NCI-H748 treated with DMSO at 0.1 percent for 48 hours (cell line): ENCODE results near the gene ZNF778.
"Not testable (repeated sequence)": the region's sequence is repeated elsewhere in the genome, so short reads cannot be mapped to it uniquely, and the experiment has no call there.

Experiments used
- DNase-seq: peaks from one replicate; lab custom pipeline; 2025; lab: John Stamatoyannopoulos, UW

Gene ZNF778

DNA sequence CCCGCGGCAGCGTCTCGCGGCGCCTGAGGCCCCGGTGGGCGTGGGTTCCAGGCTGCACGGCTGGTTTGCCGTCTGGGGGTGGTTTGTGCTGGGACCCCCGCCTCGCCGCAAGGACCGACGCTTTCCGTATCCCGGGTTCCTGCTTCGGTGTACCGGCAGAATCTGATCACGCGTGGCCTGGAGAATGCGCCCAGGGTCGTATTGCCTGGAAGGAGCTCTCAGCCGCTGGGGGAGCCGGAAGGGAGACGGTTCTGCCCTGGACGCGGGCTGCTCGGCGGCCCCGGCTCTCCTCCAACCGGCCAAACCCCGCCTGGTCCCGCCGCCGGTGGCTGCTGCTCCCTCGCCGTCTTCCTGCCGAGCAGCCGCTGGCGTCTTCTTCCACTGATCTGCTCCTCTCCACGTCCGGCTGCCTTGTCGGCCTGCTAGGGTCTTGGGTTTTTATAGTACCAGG, 39.8 kb downstream of the ZNF778 start:
- DNase-seq = no peak

DNA sequence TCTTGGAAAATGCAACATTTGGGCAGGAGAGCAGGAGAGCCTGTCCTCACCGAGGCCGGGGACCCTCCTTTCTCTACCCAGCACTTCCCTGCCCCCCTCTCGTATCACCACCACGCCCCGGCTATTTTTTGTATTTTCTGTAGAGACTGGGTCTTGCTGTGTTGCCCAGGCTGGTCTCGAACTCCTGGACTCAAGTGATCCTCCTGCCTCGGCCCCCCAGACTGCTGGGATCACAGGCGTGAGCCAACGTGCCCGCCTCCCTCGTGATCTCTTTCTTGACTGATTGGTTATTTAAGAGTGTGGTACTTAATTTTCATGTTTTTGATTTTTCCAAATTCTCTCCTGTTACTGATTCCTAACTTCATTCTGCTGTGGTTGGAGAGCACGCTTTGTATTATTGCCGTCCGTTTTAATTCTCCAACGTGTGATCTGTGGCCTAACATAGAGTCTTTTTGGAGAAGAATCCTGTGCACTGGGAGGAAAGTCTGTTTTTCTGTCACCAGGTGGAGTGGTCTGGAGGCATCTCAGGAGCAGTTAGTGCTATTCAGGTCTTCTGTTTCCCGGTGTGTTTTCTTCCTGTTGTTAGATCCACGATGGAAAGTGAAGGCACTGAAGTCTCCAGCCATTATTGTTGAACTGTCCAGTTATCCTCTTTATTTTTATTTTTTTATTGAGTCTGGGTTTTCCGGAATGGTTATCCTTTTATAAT, 40.4 kb downstream of the ZNF778 start:
- no peak for DNase-seq

DNA sequence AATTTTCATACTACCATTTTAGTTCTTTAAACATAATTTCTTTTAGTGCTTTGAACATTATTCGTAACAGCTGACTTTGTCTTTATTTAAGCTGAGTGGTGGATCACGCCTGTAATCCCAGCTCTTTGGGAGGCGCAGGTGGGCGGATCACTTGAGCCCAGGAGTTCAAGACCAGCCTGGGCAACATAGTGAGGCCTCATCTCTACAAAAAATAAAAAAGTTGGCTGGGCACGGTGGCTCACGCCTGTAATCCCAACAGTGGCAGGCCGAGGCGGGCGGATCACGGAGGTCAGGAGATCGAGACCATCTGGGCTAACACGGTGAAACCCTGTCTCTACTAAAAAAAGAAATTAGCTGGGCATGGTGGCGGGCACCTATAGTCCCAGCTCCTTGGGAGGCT, 42.4 kb downstream of the ZNF778 start:
- not testable (repeated sequence) for DNase-seq

DNA sequence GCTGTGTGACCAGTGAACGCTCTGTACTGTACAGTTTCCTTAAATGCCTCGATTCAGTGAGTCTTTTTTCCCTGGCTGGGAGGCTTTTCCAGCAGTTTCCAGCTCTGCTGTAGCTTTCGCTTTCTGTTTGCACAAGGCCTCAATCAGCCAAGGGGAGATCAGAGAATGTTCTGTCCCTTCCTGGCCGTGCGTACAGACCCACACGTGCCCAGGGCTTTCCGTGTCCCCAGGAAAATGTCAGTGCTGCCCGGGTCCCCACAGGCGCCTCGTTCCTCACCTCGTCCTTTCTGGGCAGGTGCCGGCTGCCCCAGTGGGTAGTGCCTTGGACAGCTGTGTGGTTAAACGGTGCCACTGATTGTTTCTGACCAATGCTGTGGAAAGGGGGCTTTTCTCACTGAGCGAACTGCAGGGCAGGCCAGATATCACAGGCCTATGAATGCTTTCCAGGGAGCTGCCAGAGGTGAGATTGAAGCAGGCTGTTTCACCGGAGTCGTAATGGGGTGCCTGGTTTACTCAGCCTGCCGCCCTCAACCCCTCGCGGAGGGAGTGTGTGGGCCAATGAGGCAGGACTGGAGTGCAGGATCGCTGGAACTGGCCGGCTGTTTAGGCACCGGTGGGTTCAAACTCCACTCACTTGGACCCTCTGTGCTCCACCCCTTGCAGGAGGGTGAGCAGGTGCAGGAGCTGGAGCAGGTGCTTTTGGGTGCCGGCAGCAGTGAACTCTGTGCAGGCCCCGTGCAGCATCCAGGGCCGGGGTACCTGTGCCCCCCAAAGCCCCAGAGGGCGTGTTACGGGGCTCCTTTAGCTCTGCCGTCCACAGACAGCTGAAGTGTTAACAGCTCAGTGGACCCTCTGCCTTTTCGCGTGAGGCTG, 44.4 kb downstream of the ZNF778 start:
- no peak for DNase-seq

DNA sequence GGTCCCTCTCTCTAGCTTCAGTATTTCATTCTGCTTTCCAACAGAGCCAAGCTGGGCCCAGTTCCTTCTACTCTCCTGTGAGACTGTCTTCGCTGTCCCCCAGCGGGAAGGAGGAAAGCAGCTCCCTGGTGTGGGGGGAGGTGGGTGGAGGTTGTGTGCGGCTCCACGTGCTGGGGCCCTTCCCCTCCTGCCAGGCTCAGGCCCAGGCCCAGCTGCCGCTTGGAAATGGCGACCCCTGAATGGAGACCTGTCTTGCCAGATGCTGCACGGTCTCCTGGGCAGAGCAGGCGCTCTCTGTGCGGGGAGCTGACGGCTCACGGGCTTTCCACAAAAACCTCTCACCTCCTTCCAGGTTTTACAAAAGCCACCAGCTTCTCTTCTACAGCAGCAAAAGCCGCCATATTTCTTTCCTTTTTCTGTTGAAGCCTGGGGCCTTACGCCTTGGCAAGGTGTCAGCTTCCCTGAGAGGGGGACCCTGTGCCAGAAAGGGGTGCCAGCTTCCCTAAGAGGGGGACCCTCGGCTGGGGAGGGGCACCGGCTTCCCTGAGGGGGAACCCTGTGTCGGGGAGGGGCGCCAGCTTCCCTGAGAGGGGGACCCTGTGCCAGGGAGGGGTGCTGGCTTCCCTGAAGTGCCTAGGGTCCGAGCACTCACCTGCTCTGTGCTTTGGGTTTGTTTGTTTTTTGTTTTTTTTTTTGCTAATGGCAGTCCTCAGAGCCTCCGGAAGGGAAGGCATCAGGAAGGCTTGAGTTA, 47.5 kb downstream of the ZNF778 start:
- no peak for DNase-seq

DNA sequence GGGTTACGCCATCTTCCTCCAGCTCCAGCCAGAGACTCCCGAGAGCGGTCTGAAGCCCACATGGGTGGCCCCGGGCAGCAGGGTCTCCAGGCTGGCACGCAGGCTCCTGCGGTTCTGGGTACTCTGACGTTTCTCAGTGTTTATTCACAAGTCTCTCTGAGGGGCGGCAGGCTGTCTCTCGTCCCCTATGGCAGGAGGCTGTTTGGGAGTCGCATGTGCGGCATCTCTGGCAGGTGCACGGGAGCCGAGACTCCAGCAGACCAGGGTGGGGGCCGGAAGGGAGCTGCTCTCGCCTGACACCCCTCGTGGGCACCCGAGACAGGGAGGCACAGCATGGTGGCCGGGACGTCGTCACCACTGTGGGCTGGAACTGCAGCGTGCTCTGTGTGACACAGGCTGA, 48.1 kb downstream of the ZNF778 start:
- no peak for DNase-seq

DNA sequence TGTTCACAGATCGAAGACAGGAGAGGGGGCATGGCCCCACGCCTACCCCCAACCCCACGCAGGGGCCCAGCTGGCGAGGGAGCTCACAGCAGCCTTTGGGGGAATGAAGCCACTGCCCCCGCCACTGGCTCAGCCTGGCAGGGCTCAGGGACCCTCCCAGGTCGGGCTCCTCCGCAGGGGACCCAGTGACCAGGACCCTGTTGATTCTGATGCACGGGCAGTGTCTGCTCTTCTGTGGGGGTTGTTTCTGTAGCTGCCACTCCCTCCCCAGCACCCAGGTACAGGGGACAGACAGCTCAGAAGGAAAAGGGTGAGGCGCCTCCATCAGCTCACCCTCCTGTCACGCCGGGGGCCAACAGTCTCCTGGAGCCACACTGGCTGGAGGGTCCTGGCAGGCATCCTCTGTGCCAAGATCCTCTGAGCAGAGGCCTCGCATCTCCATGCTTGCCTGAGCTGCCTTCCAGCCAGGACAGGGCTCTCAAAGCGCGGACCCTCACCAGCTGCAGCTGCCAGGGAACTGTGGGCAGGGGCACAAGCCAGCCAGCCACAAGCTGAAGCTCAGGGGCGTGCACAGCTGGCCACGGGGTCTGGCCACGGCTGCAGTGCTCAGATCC, 49.1 kb downstream of the ZNF778 start:
- no peak for DNase-seq

DNA sequence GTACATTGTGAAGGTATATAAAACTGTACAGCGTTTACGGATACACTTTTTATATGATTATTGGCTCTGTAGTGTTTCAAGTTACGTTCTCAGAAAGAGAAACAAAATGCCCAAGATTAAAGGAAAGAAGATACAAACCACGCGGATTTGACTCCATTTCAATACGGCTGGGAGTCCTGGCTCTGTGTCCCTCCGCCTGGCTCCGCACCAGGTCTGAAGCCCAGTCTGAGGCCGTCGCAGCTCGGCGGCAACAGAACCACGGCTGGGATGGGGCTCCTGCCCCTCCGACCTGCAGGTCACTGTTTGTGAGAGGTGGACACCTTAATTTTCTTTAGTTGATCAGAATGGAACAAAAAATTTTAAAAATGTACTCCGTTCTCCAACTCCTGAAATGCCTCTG, 50.2 kb downstream of the ZNF778 start:
- DNase-seq = not testable (repeated sequence)

DNA sequence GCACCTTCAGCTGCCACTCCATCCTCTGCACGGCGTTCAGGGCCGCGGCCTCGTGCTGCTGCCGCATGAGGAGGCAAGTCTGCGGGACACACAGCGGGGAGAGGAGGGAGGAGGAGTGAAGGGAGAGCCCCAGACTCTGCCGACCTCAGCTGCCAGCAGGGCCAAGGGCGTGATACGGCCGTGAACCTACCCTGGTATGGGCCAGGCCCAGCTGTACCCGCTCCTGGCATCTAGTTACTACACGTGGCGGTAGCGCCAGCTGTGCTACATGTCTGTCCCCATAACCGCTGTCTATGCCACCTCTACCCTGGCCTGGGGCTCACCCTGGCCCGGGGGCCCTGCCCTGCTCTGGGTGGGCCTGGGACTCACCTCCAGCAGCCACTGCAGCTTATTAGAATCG, 51.1 kb downstream of the ZNF778 start:
- DNase-seq = no peak

DNA sequence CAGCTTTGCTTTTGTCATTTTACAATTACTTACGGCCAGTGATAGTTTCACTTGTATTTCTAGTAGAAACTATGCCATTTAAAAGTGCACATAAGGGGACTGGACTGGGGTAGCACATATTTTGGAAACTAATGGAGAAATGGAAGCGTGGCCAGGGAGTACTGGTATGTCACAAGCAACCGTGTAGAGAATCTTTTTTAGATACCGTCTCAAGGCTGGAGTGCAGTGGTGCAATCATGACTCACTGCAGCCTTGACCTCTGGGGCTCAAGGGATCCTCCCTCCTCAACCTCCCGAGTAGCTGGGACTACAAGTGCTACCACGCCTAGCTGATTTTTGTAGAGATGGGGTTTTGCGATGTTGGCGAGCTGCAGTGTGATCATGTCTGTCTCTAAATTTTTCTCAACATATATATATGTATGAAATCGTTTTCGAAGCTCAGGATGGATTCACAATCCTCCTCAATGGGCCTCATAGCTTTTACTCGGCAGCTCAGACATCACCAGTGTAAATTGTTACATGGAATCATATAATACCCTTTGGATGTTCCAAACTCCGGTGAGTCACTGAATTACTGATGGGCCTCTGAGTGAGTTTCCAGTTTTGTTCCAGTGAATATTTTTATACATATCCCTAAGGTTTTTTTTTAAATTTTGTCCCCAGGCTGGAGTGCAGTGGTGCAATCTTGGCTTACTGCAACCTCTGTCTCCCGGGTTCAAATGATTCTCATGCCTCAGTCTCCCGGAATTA, 51.7 kb downstream of the ZNF778 start:
- no peak for DNase-seq

DNA sequence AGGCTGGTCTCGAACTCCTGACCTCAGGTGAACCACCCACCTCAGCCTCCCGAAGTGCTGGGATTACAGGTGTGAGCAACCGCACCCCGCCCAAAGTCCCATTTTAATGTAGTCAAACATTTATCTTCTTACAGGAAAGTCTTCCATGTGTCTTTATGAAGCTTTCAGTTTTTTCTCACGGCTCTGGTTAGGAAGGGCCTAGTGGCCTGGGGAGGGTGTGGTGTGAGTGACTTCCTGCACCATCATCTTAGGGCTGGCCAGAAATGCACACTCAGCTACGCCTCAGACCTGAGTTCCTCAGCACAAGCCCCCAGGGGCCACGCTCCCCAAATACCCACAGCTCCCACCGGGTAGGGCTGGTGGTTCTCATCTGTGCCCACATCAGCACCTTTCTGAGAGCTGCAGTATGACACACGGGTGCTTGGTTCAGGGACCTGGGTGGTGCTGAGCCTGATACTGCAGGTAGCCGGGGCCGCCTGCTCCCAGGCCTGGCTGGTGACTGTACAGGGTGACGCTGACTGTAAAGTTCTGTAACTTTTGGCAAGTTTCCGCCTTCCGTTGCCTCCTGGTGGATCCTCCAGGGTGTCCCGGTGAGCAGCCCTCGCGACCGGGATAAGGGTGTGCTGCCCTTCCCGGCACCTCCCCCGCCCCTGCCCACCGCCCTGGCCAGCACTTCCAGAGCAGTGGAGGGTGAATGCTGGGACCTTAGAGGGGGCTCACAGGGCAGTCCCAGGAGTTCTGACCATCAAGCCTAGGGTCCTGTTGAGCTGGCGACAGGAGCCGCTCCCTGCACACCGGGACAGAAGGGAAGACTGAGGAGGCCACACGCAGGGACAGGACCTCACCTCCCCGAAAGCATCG, 52.5 kb downstream of the ZNF778 start:
- no peak for DNase-seq

DNA sequence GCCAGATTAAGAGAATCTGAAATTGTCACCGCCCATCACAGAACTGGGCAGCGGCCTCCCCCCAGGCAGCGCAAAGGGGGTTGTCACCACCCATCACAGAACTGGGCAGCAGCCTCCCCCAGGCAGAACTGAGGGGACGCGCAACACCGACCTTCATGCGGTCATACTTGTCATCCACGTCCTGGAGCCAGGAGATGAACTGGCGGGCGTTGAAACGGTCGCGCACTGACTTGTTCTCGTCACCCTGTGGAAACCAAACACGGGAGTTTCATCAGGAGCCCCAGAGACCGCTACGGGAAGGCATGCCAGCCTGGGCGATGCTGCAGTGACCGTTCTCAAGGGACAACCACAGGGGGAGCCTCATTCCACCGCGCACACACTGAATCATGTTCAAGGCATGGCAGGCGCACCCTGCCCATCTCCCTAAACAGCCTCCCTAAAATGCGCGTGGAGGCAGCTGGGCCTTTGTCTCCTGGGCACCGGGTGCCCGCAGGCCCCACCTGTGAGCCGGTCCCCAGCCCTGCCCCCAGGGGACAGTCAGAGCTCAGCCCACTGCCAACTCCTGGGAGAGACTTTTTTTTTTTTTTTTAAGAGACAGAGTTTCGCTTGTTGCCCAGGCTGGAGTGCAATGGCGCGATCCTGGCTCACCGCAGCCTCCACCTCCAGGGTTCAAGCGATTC, 53.3 kb downstream of the ZNF778 start:
- no peak for DNase-seq

DNA sequence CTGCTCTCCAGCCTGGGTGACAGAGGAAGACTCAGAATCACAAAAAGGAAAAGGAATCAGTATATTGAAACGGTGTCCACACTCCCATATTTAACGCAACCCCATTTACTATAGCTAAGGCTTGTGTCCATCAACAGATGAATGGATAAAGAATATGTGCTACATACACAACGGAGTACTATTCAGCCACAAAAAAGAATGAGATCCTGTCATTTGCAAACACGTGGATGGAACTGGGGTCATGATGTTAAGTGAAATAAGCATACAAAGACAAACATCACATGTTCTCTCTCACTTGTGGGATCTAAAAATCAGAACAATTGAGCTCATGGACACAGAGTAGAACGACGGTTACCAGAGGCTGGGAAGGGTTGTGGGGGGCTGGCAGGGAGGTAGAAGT, 55.1 kb downstream of the ZNF778 start:
- no peak for DNase-seq

DNA sequence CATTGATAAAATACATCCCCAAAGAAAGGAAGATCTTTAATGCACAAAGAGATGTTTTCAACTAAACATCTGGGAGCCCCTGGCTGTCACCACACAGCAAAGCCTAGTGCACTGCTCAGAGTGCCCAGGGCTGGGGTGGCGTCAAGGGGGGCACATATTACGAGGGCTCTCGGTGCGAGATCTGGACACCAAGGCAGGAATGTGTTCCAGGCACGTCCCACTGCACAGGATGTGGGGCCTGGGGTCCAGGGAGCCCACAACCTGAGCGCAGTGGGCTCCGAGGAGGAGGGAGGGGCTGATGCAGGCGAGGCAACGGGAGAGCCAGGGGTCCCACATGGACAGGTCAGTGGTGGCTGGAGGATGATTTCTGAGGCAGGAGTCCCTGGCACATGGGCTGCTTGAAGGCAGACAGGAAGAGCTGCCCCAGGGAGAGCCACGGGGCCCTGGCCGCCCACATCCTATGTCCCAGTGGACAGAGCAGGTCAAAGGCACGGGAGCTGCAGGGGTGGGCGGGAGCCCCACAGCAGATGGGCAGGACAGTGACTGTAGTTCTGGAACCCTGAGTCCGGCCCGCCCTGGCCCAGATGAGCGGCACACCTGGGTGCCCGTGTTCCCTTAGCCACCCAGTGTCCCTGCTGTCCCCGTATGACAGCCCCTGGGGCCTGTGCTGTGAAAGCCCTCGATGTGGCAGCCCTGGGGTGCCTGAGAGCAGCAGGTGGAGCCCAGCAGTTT, 56.4 kb downstream of the ZNF778 start:
- DNase-seq = no peak

DNA sequence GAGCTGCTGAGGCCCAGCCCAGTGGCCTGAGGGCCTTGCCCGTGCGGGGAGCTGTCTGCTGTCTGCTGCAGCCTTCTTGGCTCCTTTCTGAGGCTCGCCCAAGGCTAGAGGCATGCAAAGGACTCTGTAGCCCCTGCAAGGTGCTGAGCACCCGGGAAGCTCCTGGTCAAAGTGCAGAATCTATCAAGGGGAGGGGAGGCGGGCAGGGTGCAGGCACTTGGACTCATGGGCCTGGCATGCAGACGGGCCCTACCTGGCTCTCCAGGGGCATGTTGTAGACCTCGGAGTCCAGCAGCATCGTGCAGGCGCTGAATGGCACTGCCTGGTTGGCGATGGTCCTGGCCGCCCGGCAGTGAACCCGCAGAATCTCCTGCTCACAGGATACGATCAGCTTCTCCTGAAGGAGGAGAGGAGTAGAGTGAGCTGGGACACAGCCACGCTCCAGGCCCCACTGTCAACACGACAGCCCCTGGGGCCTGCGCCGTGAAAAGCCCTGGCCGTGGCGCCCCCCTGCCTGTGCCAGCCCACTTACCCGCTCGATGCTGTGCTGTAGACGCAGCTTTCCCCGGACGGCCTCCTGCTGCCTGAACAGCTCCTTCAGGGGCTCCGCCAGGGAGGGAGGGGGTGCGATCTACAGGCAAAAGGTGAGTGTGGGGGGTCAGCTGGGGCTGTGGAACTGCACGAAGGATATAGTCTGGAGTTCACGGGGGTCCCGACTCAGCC, 57.2 kb downstream of the ZNF778 start:
- DNase-seq = no peak

DNA sequence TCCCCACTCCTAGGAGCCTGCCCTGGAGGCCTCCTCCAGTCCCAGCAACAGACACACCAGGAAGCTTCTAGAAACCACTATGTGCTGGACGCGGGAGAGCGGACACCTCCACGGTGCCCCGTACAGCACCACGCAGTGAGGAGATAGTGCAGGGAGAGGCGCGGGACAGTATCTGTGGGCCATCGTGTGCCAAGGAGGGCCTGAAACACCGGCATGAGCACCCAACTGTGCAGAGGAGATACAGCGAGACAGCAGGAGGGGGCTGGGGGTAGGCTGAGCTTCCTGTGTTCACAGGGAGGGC, 57.7 kb downstream of the ZNF778 start:
- DNase-seq = no peak

DNA sequence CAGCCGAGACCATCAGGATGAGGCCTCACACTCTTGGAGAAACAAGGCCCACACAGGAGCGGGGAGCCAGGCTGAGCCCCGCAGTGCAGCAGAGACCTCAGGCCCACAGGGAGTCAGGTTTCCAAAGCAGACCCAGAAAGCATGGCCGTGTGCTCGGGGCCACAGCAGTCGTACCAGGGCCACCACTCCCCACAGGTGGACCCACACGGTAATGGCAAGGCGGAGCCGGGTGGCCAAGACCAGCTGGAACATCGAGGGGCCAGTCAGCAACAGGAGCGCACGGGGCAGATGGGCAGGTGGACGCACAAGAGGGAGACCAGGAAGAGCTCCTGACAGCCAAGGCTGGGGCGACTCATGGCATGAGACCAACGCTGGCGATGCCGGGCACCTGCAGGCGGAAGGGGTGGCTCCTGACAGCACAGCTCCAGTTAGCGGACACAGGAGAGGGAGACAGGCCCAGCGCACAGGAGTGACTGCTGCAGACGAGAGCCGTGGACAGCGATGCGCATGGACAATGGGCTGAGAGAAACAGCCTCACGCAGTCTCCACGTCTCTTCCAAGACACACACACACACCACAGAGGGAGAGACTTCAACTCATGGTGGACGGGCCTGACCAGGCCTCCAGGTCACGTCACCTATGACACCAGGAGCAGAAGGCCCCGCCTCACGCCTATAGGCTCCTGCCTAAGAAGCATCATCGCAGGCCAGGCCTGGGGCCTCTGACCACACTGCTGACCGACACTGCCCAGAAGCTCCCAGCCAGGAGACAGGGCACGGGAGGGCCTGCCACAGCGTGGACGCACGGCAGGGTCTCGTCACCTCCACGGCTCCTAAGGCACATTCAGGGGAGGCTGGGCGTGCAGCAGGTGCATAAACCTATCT, 58.6 kb downstream of the ZNF778 start:
- DNase-seq = no peak

DNA sequence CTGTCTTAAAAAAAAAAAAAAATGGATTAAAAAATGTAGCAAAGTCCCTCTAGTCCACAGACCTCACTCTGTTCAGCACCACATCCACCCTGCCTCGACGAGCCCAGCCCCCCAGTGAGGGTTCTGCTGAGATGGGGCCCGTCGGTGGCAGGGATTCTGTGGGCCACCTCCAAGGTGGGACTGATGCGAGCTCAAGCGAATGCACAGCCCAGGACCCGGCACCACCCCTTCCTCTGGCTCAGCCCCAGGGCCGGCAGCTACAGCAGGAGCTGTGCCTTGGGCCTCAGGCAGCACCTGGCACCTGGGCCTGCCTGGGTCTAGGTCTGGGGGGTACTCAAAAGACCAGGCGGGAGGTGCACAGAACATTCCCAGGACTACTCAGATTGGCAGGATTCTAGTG, 59.5 kb downstream of the ZNF778 start:
- DNase-seq = no peak
